ENCODE results near the gene SLC27A1. TPM values are rescaled to one million over a fixed set of nuclear protein-coding genes. Genes with fewer than 3 reads are reported as not detected.

Gene SLC27A1
- total RNA-seq, 1 donor = 5.8 TPM

DNA sequence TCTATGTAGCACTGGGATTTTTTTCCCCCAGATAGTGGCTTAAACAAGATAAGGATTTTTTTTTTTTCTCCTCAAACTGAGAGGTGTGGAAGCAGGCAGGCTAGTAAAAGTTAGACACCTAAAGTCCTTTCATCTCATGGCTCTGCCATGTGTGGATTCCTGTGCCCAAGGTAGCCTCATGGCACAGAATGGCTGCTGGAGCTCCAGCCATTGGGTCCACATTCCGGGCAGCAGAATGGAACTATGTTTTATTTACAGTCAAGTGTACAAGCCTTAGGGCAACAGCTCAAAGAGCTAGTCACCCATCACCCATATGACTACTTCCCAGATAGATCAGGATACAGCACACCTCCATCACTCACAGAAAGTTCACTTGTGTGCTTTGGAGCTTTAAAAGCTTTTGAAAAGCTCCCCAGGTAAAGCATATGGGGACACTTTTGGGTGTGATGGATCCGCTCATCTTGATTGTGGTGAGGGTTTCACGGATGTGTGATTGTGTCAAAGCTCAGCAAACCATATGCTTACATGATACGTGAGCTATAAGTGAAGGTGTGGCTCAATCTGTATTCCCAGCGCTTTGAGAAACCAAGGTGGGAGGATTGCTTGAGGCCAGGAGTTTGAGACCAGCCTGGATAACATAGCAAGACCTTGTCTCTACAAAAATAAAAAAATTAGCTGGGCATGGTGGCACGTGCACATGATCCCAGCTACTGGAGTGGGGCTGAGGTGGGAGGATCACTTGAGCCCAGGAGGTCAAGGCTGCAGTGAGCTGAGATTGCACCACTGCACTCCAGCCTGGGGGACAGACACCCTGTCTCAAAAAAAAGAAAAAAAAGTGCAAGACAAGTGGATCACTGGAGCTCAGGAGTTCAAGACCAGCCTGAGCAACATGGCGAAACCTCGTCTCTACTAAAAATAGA, 59.2 kb downstream of the SLC27A1 start:
- Histone ChIP-seq H3K4me3 (ENCODE audit: low read length) (peak overlapping the region; percentile 43), H3K4me1 (ENCODE audit: insufficient read depth, low read length) (peaks cover 34% of the 10 kb centered on the region), H3K27me3 (ENCODE audit: insufficient read depth, low read length) (no peaks in the 10 kb centered on the region), H3K9me3 (ENCODE audit: low read depth, low read length) (no peaks in the 10 kb centered on the region)

DNA sequence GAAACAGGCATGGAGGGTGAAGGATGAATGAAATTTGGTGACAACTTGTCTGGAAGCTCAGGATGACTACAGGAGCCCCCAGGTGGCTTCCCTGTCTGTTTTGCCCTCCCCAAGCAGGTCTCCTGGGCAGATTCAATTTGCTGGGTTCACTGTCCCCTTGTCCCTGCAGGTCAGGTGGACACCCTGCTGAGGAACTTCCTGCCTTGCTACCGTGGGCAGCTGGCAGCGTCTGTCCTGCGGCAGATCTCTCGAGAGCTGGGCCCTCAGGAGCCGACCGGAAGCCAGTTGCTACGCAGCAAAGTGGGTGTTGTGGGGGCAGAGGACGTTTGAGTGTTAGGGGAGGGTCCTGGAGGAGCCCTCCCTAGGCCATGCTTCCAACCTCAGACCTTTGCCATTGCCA, 60.3 kb downstream of the SLC27A1 start:
- Histone ChIP-seq H3K27me3 (ENCODE audit: insufficient read depth, low read length) (no peaks in the 10 kb centered on the region), H3K4me3 (ENCODE audit: low read length) (no peak overlapping the region), H3K4me1 (ENCODE audit: insufficient read depth, low read length) (peaks cover 24% of the 10 kb centered on the region), H3K9me3 (ENCODE audit: low read depth, low read length) (no peaks in the 10 kb centered on the region)

DNA sequence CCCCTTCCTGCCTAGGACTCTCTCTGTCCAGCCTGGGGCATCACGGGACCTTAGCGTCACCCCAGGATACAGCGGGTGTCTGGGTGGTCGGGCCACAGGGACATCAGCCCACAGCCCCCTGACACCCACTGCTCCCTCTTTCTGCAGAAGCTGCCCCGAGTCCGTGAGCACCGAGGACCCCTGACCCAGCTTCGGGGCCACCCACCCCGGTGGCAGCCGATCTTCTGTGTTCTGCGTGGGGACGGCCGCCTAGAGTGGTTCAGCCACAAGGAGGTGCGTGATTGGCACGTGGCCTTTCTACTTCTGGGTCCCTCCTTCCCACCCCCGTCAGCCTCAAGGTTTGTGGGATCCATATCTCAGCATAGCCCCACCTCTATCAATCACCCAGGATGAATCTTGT, 61.8 kb downstream of the SLC27A1 start:
- no peaks in the 10 kb centered on the region for H3K9me3 ChIP-seq (ENCODE audit: low read depth, low read length)
- H3K4me1 ChIP-seq (ENCODE audit: insufficient read depth, low read length) = peaks cover 13% of the 10 kb centered on the region

DNA sequence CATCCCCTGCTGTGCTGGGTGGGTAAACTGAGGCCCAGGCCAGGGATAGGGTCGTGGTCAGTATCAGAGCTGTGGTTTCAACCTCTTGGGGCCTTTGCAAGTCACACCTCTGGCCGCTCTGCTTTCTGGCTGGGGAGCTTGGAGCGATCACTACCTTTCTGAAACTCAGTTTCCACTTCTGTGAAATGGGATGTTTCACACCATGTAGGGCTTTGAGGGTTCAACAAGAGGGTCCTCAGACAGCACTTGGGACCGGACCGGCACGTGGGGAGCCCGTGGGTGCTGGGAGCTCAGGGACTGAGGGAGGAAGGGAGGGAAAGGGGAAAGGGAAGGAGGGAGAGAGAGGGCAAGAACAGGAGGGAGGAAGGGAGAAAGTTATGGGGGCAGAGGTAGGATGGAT, 62.2 kb downstream of the SLC27A1 start:
- Histone ChIP-seq H3K4me1 (ENCODE audit: insufficient read depth, low read length) (peaks cover 14% of the 10 kb centered on the region), H3K9me3 (ENCODE audit: low read depth, low read length) (no peaks in the 10 kb centered on the region), H3K4me3 (ENCODE audit: low read length) (no peak overlapping the region), H3K27me3 (ENCODE audit: insufficient read depth, low read length) (no peaks in the 10 kb centered on the region)

More for the DNA sequence above, 61.8 kb downstream of the SLC27A1 start:
- Histone ChIP-seq H3K4me3 (ENCODE audit: low read length) (no peak overlapping the region), H3K27me3 (ENCODE audit: insufficient read depth, low read length) (no peaks in the 10 kb centered on the region)

DNA sequence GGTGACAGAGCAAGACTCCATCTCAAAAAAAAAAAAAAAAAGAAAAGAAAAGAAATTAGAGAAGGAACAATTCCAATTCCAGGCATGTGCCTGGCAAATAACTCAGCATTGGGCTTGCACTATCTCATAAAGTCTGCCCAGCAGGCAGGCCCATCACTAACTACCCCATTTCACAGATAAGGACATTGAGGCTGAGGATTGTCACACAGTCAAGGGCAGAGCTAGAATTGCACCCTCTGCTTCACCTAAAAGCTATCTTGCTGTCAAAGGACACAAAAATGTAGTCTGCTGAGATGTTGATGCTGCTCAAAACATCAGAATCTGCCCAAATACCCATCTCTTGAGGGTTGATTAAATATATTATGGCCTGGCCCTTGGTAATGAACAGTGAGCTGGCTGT, 64.4 kb downstream of the SLC27A1 start:
- Histone ChIP-seq H3K27me3 (ENCODE audit: insufficient read depth, low read length) (no peaks in the 10 kb centered on the region), H3K4me3 (ENCODE audit: low read length) (no peak overlapping the region), H3K4me1 (ENCODE audit: insufficient read depth, low read length) (peaks cover 29% of the 10 kb centered on the region), H3K9me3 (ENCODE audit: low read depth, low read length) (no peaks in the 10 kb centered on the region)

DNA sequence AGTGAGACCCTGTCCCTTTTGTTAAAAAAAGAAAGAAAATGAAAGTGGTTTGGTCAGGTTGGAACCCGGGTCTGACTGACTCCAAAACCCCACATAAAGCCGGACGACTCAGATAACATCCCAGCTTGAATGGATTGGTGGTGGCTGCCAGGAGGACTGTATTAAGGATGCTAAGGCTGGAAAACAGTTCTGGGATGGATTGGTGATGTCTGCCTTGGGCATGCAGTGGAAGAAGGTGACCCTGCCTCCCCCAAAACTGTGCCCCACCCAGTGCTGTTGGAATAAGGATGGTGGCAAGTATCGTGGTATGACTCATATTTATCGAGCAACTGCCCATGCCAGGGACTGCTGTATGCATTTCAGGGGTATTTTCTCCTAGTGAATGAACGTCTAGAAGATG, 66.6 kb downstream of the SLC27A1 start:
- no peaks in the 10 kb centered on the region for H3K9me3 ChIP-seq (ENCODE audit: low read depth, low read length)
- H3K4me1 ChIP-seq (ENCODE audit: insufficient read depth, low read length) = peaks cover 19% of the 10 kb centered on the region
- H3K27me3 ChIP-seq (ENCODE audit: insufficient read depth, low read length) = no peaks in the 10 kb centered on the region
- H3K4me3 ChIP-seq (ENCODE audit: low read length) = no peak overlapping the region

DNA sequence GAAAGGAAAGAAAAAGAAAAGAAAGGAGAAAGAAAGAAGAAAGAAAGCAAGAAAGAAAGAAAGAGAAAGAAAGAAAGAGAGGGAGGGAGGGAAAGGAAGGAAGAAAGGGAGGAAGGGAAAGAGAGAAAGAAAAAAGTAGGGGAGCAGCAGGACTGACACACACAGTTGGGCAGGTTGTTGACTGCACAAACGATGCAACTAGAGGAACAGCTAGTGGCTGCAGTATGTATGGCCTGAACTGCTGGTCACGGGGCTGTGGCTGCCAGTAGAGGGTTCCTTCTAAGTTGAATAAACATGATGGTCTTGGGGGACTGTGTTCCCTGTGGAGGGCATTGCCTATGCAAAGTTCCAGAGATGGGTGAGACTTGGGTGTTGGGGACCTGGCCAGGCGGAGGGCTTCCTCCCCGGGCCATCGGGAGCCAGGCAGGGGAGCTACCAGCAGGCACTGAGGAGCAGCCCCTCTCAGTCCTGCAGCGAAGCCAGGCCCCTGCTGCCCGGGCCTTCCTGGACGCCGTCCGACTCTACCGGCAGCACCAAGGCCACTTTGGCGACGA, 68.4 kb downstream of the SLC27A1 start:
- Histone ChIP-seq H3K27me3 (ENCODE audit: insufficient read depth, low read length) (no peaks in the 10 kb centered on the region), H3K4me3 (ENCODE audit: low read length) (peak overlapping the region; percentile 38), H3K4me1 (ENCODE audit: insufficient read depth, low read length) (peaks cover 19% of the 10 kb centered on the region), H3K9me3 (ENCODE audit: low read depth, low read length) (no peaks in the 10 kb centered on the region)

DNA sequence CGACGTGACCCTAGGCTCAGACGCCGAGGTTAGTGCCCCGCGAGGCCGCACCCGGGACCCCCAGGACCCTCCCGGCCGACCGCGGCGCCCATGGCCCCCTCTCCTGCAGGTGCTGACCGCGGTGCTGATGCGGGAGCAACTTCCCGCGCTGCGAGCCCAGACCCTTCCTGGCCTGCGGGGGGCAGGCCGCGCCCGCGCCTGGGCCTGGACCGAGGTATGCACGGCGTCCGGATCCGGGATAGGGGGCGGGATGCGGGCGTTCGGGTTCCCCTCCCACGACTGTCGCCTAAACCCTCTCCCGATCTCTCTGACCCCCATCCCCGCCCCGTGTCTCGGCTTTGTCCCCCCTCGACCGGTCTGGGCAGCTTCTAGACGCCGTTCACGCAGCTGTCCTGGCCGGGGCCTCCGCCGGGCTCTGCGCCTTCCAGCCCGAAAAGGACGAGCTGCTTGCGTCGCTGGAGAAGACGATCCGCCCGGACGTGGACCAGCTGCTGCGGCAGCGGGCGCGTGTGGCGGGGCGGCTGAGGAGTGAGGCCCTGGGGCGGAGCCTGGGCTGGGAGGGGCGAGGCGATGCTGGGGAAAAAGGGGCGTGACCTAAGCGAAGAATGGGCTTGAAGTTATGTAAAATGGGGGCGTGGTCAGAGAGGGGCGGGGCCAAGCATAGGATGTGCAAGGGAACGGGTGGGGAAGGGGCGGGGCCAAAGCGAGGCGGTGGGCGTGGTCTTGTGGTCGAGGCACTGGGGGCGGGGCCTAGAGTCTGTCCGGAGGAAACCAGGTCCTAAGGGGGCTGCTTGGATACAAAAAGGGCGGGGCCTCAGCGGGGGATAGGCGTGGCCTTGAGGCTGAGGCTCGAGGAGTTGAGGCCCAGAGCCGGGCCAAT, 69.2 kb downstream of the SLC27A1 start:
- H3K4me3 ChIP-seq (ENCODE audit: low read length) = peak overlapping the region; percentile 38
- H3K9me3 ChIP-seq (ENCODE audit: low read depth, low read length) = no peaks in the 10 kb centered on the region
- no peaks in the 10 kb centered on the region for H3K27me3 ChIP-seq (ENCODE audit: insufficient read depth, low read length)
- H3K4me1 ChIP-seq (ENCODE audit: insufficient read depth, low read length) = peaks cover 19% of the 10 kb centered on the region

DNA sequence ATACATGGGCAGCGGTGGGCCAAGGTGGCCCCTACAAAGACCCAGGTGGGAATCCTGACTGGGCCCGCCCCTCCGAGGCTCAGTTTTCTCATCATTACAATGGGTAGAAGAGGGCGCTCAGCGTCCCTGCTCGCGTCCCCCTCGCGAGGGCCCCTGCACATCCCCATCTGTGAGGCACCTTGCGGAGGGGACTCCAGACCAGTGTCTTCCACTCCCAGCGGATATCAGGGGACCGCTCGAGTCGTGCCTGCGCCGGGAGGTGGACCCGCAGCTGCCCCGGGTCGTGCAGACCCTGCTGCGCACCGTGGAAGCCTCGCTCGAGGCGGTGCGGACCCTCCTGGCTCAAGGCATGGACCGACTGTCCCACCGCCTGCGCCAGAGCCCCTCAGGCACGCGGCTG, 69.8 kb downstream of the SLC27A1 start:
- Histone ChIP-seq H3K27me3 (ENCODE audit: insufficient read depth, low read length) (no peaks in the 10 kb centered on the region), H3K4me3 (ENCODE audit: low read length) (no peak overlapping the region), H3K9me3 (ENCODE audit: low read depth, low read length) (no peaks in the 10 kb centered on the region), H3K4me1 (ENCODE audit: insufficient read depth, low read length) (peaks cover 19% of the 10 kb centered on the region)

DNA sequence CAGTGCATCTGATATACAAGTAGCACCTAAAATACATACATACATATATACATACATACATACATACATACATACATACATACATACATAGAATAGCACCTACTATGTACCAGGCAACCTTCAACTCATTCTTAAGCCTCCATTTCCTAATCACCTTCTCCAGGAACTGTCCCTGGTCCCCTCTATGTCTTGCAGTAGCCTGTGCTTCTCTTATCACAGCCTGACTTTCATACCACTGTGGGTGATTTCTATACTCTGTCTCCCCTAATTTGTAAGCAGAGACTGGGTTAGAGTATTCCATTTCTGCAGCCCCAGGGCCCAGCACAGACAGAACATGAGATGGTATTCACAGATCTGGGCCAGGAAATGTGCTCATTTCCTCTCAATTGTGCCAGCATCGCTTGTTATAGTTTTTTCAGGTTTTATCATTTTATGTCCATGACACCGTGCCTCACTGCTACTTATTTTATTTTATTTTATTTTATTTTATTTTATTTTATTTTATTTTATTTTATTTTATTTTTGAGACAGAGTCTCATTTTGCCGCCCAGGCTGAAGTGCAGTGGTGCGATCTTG, 70.9 kb downstream of the SLC27A1 start:
- Histone ChIP-seq H3K9me3 (ENCODE audit: low read depth, low read length) (no peaks in the 10 kb centered on the region), H3K4me1 (ENCODE audit: insufficient read depth, low read length) (peaks cover 19% of the 10 kb centered on the region), H3K27me3 (ENCODE audit: insufficient read depth, low read length) (no peaks in the 10 kb centered on the region), H3K4me3 (ENCODE audit: low read length) (no peak overlapping the region)

DNA sequence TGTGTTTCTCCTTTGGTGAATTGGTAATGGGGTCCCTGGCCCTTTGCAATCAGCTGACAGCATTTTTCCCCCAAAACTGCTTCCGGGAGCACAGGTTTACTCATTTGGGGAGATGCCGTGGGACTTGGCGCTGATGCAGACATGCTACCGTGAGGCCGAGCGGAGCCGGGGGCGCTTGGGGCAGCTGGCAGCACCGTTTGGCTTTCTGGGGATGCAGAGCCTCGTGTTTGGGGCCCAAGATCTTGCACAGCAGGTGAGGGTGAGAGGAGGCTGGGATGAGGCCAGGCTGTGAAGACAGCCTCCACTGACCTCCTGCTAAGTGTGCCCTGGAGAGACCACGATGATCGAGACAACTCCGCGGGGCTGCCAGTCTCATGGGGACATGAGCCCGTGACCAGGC, 71.7 kb downstream of the SLC27A1 start:
- Histone ChIP-seq H3K27me3 (ENCODE audit: insufficient read depth, low read length) (no peaks in the 10 kb centered on the region), H3K9me3 (ENCODE audit: low read depth, low read length) (no peaks in the 10 kb centered on the region)

DNA sequence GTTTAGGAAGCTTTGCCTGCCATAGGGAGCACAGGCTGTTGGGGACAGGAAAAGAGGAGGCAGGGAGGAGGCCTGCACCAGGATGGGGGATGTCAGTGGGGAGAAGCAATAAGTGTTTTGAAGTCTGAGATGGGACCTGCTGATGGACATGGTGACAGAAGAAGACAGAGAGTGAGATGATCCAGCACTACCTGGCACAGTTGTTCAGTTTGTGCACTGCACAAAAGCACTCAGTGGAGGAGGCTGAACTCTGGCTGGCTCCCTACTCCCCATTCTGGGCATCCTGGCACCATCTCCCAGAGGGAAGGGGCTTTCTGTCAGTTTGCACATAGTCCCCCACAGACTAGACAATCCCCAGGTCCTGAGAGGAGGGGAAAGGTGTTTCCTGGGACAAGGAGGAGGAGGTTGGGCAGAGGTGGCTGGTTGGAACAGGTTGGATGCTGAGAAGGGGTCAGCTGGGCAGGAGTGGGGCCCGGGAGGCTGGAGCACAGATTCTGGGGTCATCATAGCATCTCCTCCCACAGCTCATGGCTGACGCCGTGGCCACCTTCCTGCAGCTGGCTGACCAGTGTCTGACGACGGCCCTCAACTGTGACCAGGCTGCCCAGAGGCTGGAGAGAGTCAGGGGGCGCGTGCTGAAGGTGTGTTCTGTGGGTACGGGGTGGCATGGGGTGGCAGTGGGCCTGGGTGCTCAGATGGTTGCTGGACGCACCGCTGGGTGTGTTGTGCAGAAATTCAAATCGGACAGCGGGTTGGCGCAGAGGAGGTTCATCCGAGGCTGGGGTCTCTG, 72.7 kb downstream of the SLC27A1 start:
- Histone ChIP-seq H3K4me3 (ENCODE audit: low read length) (no peak overlapping the region), H3K9me3 (ENCODE audit: low read depth, low read length) (no peaks in the 10 kb centered on the region)

More for the DNA sequence above, 71.7 kb downstream of the SLC27A1 start:
- H3K4me1 ChIP-seq (ENCODE audit: insufficient read depth, low read length) = peaks cover 19% of the 10 kb centered on the region
- H3K4me3 ChIP-seq (ENCODE audit: low read length) = no peak overlapping the region

DNA sequence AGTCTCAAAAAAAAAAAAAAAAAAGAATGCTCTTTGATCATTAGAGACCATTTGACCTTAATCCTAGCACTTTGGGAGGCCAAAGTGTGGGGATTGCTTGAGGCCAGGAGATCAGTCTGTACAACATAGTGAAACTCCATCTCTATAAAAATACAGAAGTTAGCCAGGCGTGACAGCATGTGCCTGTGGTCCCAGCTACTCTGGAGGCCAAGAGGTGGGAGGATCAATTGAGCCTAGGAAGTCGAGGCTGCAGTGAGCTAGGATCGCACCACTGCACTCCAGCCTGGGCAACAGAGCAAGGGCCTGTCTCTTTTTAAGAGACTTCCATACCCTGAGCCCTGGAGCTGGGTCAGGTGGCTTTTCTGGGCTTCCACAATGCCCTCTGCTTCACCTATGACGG, 73.7 kb downstream of the SLC27A1 start:
- Histone ChIP-seq H3K9me3 (ENCODE audit: low read depth, low read length) (no peaks in the 10 kb centered on the region), H3K4me1 (ENCODE audit: insufficient read depth, low read length) (peaks cover 6% of the 10 kb centered on the region), H3K27me3 (ENCODE audit: insufficient read depth, low read length) (no peaks in the 10 kb centered on the region), H3K4me3 (ENCODE audit: low read length) (no peak overlapping the region)

More for the DNA sequence above, 72.7 kb downstream of the SLC27A1 start:
- peaks cover 16% of the 10 kb centered on the region for H3K4me1 ChIP-seq (ENCODE audit: insufficient read depth, low read length)
- no peaks in the 10 kb centered on the region for H3K27me3 ChIP-seq (ENCODE audit: insufficient read depth, low read length)

DNA sequence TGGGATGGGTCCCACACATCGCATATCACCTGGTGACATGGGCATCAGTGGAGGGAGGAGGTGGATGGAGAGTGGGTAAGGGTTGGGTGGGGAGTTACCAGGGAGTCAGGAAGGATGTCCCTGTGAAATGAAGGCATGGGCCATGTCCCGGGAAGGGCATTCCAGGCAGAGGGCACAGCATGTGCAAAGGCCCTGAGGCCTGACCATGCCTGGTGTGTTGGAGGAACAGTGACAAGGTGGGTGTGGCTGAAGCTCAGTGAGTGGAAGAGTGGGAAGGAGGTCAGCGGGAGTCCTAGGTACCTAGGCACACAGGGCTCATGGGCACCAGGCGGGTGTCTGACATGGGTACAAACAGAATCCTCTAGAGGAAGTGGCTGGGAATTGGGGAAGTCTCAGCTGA, 74.1 kb downstream of the SLC27A1 start:
- Histone ChIP-seq H3K9me3 (ENCODE audit: low read depth, low read length) (no peaks in the 10 kb centered on the region), H3K4me3 (ENCODE audit: low read length) (no peak overlapping the region), H3K27me3 (ENCODE audit: insufficient read depth, low read length) (no peaks in the 10 kb centered on the region), H3K4me1 (ENCODE audit: insufficient read depth, low read length) (peaks cover 2% of the 10 kb centered on the region)
